HFFc6 (cell line): ENCODE data around the gene SPESP1. TPM values are rescaled to one million over a fixed set of nuclear protein-coding genes. Genes with fewer than 3 reads are reported as not detected.

Experiments
- DNase-seq: peaks from one replicate; pipeline ENCODE4 v3.0.0-alpha.2; 2018
- H3K27ac Mint-ChIP-seq: 2 replicates; pipeline ENCODE4 v1.8.0; 2020; ENCODE audit warnings: mild to moderate bottlenecking, mixed read lengths
- H3K27me3 Mint-ChIP-seq: 2 replicates; pipeline ENCODE4 v1.8.0; 2021; ENCODE audit warnings: mild to moderate bottlenecking, moderate library complexity, mixed read lengths; ENCODE audit not compliant: insufficient read depth
- H3K36me3 Mint-ChIP-seq: 2 replicates; pipeline ENCODE4 v1.8.0; 2021; ENCODE audit warnings: low read depth, mixed read lengths
- H3K4me1 Mint-ChIP-seq: 2 replicates; pipeline ENCODE4 v1.8.0; 2020; ENCODE audit warnings: low read depth, mixed read lengths
- H3K4me3 Mint-ChIP-seq: 2 replicates; pipeline ENCODE4 v1.8.0; 2020; ENCODE audit warnings: mild to moderate bottlenecking, moderate library complexity, mixed read lengths
- H3K9me3 Mint-ChIP-seq: 2 replicates; pipeline ENCODE4 v1.8.0; 2020; ENCODE audit warnings: mild to moderate bottlenecking, mixed read lengths
- CTCF ChIP-seq: fragments of 200-600 bp; sonication (generic); IDR thresholded peaks from 2 replicates; pipeline ENCODE4 v1.5.0; 2021; ENCODE audit warnings: antibody characterized with exemption, mild to moderate bottlenecking
- total RNA-seq, 6 experiments: library from RNA; stranded (reverse); fragmentation: NEBNext Ultra II Directional; extraction: Animal tissue kit (Norgen Biotek cat#: 25700); gene quantifications; 2 replicates in 1 of 6; 3 replicates in 5 of 6; pipeline ENCODE4 v1.2.3, GENCODE V29; 2021

The SPESP1 gene
- total RNA-seq, 6 experiments from 2014 or later = 0.52 to 8.8 (median 7.9) TPM

GRCh38 chr15:68990992-68991500 is 60.7 kb downstream of the SPESP1 start:
- no peak for TF ChIP-seq CTCF
- H3K27me3 Mint-ChIP-seq = peaks cover 13% of the 10 kb centered on the region
- H3K36me3 Mint-ChIP-seq = 0 out of 2 replicates have a peak, but pooled peaks cover 6% of the 10 kb centered on the region
- H3K9me3 Mint-ChIP-seq = no peaks in the 10 kb centered on the region
- no peak overlapping the region for H3K27ac Mint-ChIP-seq
- H3K4me1 Mint-ChIP-seq = peaks cover 31% of the 10 kb centered on the region
- DNase-seq = no peak
- no peak overlapping the region for H3K4me3 Mint-ChIP-seq

- peaks cover 31% of the 10 kb centered on the region for H3K4me1 Mint-ChIP-seq
- no peak overlapping the region for H3K4me3 Mint-ChIP-seq
- TF ChIP-seq CTCF = no peak
- H3K9me3 Mint-ChIP-seq = no peaks in the 10 kb centered on the region
- H3K27ac Mint-ChIP-seq = no peak overlapping the region
- 0 out of 2 replicates have a peak, but pooled peaks cover 6% of the 10 kb centered on the region for H3K36me3 Mint-ChIP-seq
- peaks cover 9% of the 10 kb centered on the region for H3K27me3 Mint-ChIP-seq
- DNase-seq = no peak
These were observed 61.4 kb downstream of the SPESP1 start for GRCh38 chr15:68991723-68992122.

GRCh38 chr15:68992696-68993095 is 62.4 kb downstream of the SPESP1 start:
- H3K4me3 Mint-ChIP-seq = no peak overlapping the region
- H3K27me3 Mint-ChIP-seq = peaks cover 2% of the 10 kb centered on the region
- H3K27ac Mint-ChIP-seq = no peak overlapping the region
- peaks cover 31% of the 10 kb centered on the region for H3K4me1 Mint-ChIP-seq
- no peak for DNase-seq
- H3K9me3 Mint-ChIP-seq = no peaks in the 10 kb centered on the region
- no peak for TF ChIP-seq CTCF
- 0 out of 2 replicates have a peak, but pooled peaks cover 6% of the 10 kb centered on the region for H3K36me3 Mint-ChIP-seq

- 0 out of 2 replicates have a peak, but pooled peaks cover 6% of the 10 kb centered on the region for H3K36me3 Mint-ChIP-seq
- no peak for TF ChIP-seq CTCF
- peaks cover 2% of the 10 kb centered on the region for H3K27me3 Mint-ChIP-seq
- no peak overlapping the region for H3K27ac Mint-ChIP-seq
- H3K9me3 Mint-ChIP-seq = no peaks in the 10 kb centered on the region
- no peak for DNase-seq
- no peak overlapping the region for H3K4me3 Mint-ChIP-seq
- H3K4me1 Mint-ChIP-seq = peaks cover 31% of the 10 kb centered on the region
These were observed 63.0 kb downstream of the SPESP1 start for GRCh38 chr15:68993276-68993675.

GRCh38 chr15:68994149-68994548 is 63.8 kb downstream of the SPESP1 start:
- Mint-ChIP-seq H3K4me1 (peaks cover 31% of the 10 kb centered on the region), H3K4me3 (no peak overlapping the region; the same call in 1 of the 2 replicates), H3K27ac (peak overlapping the region; percentile 53), H3K9me3 (no peaks in the 10 kb centered on the region), H3K27me3 (peaks cover 2% of the 10 kb centered on the region), H3K36me3 (no peaks in the 10 kb centered on the region)
- peak; percentile 76 for DNase-seq
- no peak for TF ChIP-seq CTCF
